Skeletal muscle tissue (tissue), 4 donors: ENCODE results near the gene TIMM50. TPM values are rescaled to one million over a fixed set of nuclear protein-coding genes. Genes with fewer than 3 reads are reported as not detected.

Source experiments
- H3K27ac ChIP-seq: one replicate; pipeline ENCODE4 v1.7.0; 2013; ENCODE audit warnings: mild to moderate bottlenecking, low read depth, low read length, inconsistent platforms
- H3K27me3 ChIP-seq, 3 donors: one replicate each; pipeline ENCODE4 v1.7.0; 2013; ENCODE audit warnings: low read length in 3 of 3; ENCODE audit not compliant: control insufficient read depth in 3 of 3, insufficient read depth in 3 of 3
- H3K36me3 ChIP-seq, 3 donors: one replicate each; pipeline ENCODE4 v1.7.0; 2013; ENCODE audit warnings: low read length in 3 of 3; ENCODE audit not compliant: control insufficient read depth in 3 of 3, insufficient read depth in 3 of 3
- H3K4me1 ChIP-seq, 3 donors: one replicate each; pipeline ENCODE4 v1.7.0; 2013; ENCODE audit warnings: low read length in 3 of 3, mild to moderate bottlenecking in 3 of 3; ENCODE audit not compliant: control insufficient read depth in 3 of 3, insufficient read depth in 3 of 3
- H3K4me3 ChIP-seq, 3 donors: one replicate each; pipeline ENCODE4 v1.7.0; 2013; ENCODE audit warnings: low read length in 3 of 3
- H3K9ac ChIP-seq, 3 donors: one replicate each; pipeline ENCODE4 v1.7.0; 2013; ENCODE audit warnings: low read length in 3 of 3, mild to moderate bottlenecking in 3 of 3, moderate library complexity in 2 of 3, low read depth in 1 of 3
- H3K9me3 ChIP-seq, 3 donors: one replicate each; pipeline ENCODE4 v1.7.0; 2013; ENCODE audit warnings: low read length in 3 of 3; ENCODE audit not compliant: control insufficient read depth in 3 of 3
- total RNA-seq: library from RNA; depleted of rRNA; stranded (reverse); fragments of >200 nt; gene quantifications from one replicate; pipeline ENCODE4 v1.2.3, GENCODE V29; 2014
- donor health status: Osteomylitis.

Gene TIMM50
- total RNA-seq, 1 donor from 2014 or later: 40.7 TPM

- Histone ChIP-seq H3K27ac (no peak within 1 kb of the TSS), H3K4me1 (peaks cover 0 to 14% (median 8%) of the 10 kb centered on the region in 3 donors), H3K9me3 (no peaks in the 10 kb centered on the region), H3K27me3 (peaks cover 51 to 63% (median 63%) of the 10 kb centered on the region in 3 donors), H3K36me3 (no peaks in the 10 kb centered on the region), H3K9ac (peak within 1 kb of the TSS in 1 of 3 donors; percentile 25), H3K4me3 (peak within 1 kb of the TSS in 1 of 3 donors; percentile 41)
Measured at GRCh38 chr19:39498798-39499642, 18.4 kb downstream of the TIMM50 start, which contains the start of gene DLL3. Gene DLL3, plus strand, starts transcription at chr19:39498947. Its CDS starts 28 bp downstream, at chr19:39498975.

DNA sequence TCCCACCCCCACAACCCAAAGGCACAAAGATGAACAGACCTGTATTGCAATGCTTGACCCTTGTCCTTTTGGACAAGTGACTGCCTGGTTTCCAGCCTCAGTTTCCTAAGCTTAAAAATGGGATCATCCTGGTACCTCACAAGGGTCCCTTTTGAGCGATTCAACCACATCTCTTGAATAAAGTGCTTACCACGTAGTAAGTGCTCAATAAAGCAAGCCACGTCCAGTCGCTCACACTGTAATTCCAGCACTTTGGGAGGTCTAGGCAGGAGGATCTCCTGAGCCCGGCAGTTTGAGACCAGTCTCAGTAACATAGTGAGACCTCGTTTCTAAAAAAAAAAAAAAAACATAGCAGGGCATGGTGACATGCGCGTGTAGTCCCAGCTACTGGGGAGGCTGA, 19.3 kb downstream of the TIMM50 start:
- Histone ChIP-seq H3K27ac (no peak overlapping the region), H3K27me3 (peaks cover 61 to 72% (median 72%) of the 10 kb centered on the region in 3 donors), H3K9me3 (no peaks in the 10 kb centered on the region), H3K36me3 (no peaks in the 10 kb centered on the region), H3K4me3 (no peak overlapping the region), H3K9ac (no peak overlapping the region), H3K4me1 (peaks cover 0 to 14% (median 8%) of the 10 kb centered on the region in 3 donors)

DNA sequence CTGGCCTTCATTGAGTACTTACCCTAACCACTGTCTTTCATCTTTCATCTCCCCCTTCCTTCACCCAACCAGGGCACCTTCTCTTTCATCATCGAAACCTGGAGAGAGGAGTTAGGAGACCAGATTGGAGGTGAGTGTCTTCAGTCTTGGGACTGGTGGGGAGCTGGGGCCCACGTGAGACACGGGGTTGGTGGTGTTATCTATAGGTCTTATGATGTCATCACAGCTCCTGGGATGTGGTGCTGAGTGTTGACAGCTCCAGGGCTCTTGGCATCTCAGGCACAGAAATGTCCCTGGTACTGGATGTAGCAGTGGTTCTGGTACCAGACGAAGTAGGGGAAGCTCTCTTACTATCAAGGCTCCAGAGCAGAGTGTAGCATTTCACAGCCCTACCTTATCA, 19.9 kb downstream of the TIMM50 start:
- Histone ChIP-seq H3K36me3 (no peaks in the 10 kb centered on the region), H3K9ac (no peak overlapping the region), H3K4me3 (no peak overlapping the region), H3K9me3 (no peaks in the 10 kb centered on the region), H3K27ac (no peak overlapping the region), H3K27me3 (peaks cover 67 to 78% (median 77%) of the 10 kb centered on the region in 3 donors), H3K4me1 (peaks cover 0 to 14% (median 8%) of the 10 kb centered on the region in 3 donors)

DNA sequence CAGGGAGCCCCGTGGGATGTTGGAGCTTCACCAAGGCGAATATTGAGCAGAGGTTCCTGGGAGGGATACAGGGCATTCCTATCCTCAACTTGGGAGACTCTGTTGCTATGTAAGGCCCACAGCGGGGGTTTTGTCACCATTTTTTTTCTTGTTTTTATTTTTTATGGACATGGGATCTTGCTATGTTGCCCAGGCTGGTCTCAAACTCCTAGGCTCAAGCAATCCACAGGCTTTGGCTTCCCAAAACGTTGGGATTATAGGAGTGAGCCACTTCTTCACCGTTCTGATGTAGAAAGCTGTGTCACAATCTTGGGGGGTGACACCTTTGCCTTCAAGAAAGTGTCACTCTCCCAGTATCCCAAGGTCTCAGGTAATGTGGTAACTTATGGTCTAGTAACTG, 20.7 kb downstream of the TIMM50 start:
- Histone ChIP-seq H3K9ac (no peak overlapping the region), H3K4me1 (peaks cover 0 to 14% (median 8%) of the 10 kb centered on the region in 3 donors), H3K4me3 (no peak overlapping the region), H3K27ac (no peak overlapping the region), H3K27me3 (peaks cover 66 to 79% (median 76%) of the 10 kb centered on the region in 3 donors), H3K9me3 (no peaks in the 10 kb centered on the region), H3K36me3 (no peaks in the 10 kb centered on the region)

- H3K4me1 ChIP-seq: peaks cover 7 to 18% (median 10%) of the 10 kb centered on the region in 3 donors
- no peak overlapping the region for H3K27ac ChIP-seq
- no peak overlapping the region for H3K9ac ChIP-seq
- peaks cover 76 to 82% (median 78%) of the 10 kb centered on the region in 3 donors for H3K27me3 ChIP-seq
- H3K9me3 ChIP-seq: no peaks in the 10 kb centered on the region
- H3K4me3 ChIP-seq: peak overlapping the region in 1 of 3 donors; percentile 29
- no peaks in the 10 kb centered on the region for H3K36me3 ChIP-seq
Measured at GRCh38 chr19:39502640-39503417, 22.2 kb downstream of the TIMM50 start.

GRCh38 chr19:39506598-39506943, 25.9 kb downstream of the TIMM50 start:
- H3K9me3 ChIP-seq: no peaks in the 10 kb centered on the region
- peaks cover 0 to 10% (median 8%) of the 10 kb centered on the region in 3 donors for H3K4me1 ChIP-seq
- H3K36me3 ChIP-seq: no peaks in the 10 kb centered on the region
- peaks cover 65 to 66% (median 65%) of the 10 kb centered on the region in 3 donors for H3K27me3 ChIP-seq
- H3K27ac ChIP-seq: no peak overlapping the region
- peak overlapping the region in 1 of 3 donors; percentile 13 for H3K4me3 ChIP-seq
- H3K9ac ChIP-seq: no peak overlapping the region

DNA sequence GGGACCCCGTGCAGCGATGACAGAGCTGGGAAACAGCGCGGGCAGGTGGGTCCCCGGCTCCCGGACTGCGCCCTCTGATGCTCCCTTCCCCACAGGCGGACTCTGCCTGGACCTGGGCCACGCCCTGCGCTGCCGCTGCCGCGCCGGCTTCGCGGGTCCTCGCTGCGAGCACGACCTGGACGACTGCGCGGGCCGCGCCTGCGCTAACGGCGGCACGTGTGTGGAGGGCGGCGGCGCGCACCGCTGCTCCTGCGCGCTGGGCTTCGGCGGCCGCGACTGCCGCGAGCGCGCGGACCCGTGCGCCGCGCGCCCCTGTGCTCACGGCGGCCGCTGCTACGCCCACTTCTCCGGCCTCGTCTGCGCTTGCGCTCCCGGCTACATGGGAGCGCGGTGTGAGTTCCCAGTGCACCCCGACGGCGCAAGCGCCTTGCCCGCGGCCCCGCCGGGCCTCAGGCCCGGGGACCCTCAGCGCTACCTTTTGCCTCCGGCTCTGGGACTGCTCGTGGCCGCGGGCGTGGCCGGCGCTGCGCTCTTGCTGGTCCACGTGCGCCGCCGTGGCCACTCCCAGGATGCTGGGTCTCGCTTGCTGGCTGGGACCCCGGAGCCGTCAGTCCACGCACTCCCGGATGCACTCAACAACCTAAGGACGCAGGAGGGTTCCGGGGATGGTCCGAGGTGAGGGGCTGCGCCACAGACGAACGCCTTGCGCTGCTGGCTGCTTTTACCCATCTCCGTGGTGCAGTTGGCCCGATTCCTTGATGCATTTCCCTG, 26.5 kb downstream of the TIMM50 start:
- Histone ChIP-seq H3K9me3 (no peaks in the 10 kb centered on the region), H3K4me3 (peak overlapping the region in 2 of 3 donors; percentile 13 to 46), H3K9ac (no peak overlapping the region), H3K27ac (no peak overlapping the region), H3K4me1 (peaks cover 0 to 10% (median 8%) of the 10 kb centered on the region in 3 donors), H3K36me3 (no peaks in the 10 kb centered on the region), H3K27me3 (peaks cover 65 to 66% (median 66%) of the 10 kb centered on the region in 3 donors)

DNA sequence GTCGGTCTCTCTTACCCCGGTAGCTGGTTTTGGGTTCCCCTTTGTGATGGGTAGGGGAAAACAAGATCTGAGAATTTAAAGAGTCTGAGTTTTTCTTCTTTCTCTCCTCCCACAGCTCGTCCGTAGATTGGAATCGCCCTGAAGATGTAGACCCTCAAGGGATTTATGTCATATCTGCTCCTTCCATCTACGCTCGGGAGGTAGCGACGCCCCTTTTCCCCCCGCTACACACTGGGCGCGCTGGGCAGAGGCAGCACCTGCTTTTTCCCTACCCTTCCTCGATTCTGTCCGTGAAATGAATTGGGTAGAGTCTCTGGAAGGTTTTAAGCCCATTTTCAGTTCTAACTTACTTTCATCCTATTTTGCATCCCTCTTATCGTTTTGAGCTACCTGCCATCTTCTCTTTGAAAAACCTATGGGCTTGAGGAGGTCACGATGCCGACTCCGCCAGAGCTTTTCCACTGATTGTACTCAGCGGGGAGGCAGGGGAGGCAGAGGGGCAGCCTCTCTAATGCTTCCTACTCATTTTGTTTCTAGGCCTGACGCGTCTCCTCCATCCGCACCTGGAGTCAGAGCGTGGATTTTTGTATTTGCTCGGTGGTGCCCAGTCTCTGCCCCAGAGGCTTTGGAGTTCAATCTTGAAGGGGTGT, 27.2 kb downstream of the TIMM50 start:
- Histone ChIP-seq H3K9me3 (no peaks in the 10 kb centered on the region), H3K27me3 (peaks cover 60 to 70% (median 62%) of the 10 kb centered on the region in 3 donors), H3K4me3 (no peak overlapping the region), H3K9ac (no peak overlapping the region), H3K36me3 (no peaks in the 10 kb centered on the region), H3K27ac (no peak overlapping the region), H3K4me1 (peaks cover 0 to 10% (median 8%) of the 10 kb centered on the region in 3 donors)

DNA sequence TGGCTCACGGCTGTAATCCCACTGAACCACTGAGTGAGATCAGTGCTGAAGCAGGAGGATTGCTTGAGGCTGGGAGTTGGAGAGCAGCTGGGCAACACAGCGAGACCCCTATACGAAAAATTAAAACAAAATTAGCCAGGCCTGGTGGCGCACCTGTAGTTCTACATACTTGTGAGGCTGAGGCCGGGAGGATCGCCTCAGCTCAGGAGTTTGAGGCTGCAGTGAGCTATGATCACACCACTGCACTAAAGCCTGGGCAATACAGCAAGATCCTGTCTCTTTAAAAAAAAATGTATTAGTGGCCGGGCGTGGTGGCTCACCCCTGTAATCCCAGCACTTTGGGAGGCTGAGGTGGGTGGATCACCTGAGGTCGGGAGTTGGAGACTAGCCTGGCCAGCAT, 28.0 kb downstream of the TIMM50 start:
- Histone ChIP-seq H3K27ac (no peak overlapping the region), H3K4me1 (peaks cover 0 to 10% (median 5%) of the 10 kb centered on the region in 3 donors), H3K9me3 (no peaks in the 10 kb centered on the region), H3K4me3 (no peak overlapping the region), H3K27me3 (peaks cover 59 to 70% (median 62%) of the 10 kb centered on the region in 3 donors), H3K9ac (no peak overlapping the region), H3K36me3 (no peaks in the 10 kb centered on the region)
